H1 (cell line): Measurements from ENCODE around the gene CST4. TPM values are rescaled to one million over a fixed set of nuclear protein-coding genes. Genes with fewer than 3 reads are reported as not detected.

ENCODE experiments used
- CHD7 ChIP-seq: fragments of 300-600 bp; sonication (generic); IDR thresholded peaks from 2 replicates; pipeline ENCODE4 v1.7.1; 2012; ENCODE audit warnings: low read length, moderate library complexity, mild to moderate bottlenecking, inconsistent platforms; ENCODE audit not compliant: insufficient replicate concordance
- GABPA ChIP-seq: IDR thresholded peaks from 2 replicates; pipeline ENCODE4 v1.6.1; 2011; ENCODE audit warnings: mild to moderate bottlenecking, low read length, moderate library complexity, borderline replicate concordance; ENCODE audit not compliant: insufficient read depth
- HDAC6 ChIP-seq: IDR thresholded peaks from one replicate; pipeline ENCODE4 v1.7.1; 2012; ENCODE audit warnings: low read depth, mild to moderate bottlenecking, inconsistent platforms, low read length, moderate library complexity
- NANOG ChIP-seq: IDR thresholded peaks from 2 replicates; pipeline ENCODE4 v1.6.1; 2011; ENCODE audit warnings: low read length, low read depth, mild to moderate bottlenecking, inconsistent platforms; ENCODE audit not compliant: insufficient read depth, poor library complexity, severe bottlenecking
- PHF8 ChIP-seq: fragments of 200-600 bp; sonication (generic); conservative IDR thresholded peaks from 2 replicates; pipeline ENCODE4 v1.7.1; 2012; ENCODE audit warnings: low read depth, mild to moderate bottlenecking, inconsistent platforms, low read length, moderate library complexity
- SUZ12 ChIP-seq: fragments of 200-600 bp; sonication (generic); IDR thresholded peaks from 2 replicates; pipeline ENCODE4 v1.6.1; 2012; ENCODE audit warnings: mild to moderate bottlenecking, inconsistent platforms, low read length, moderate library complexity, mixed read lengths
- polyA plus RNA-seq, 7 experiments: library from polyadenylated mRNA; depleted of rRNA in 3 of 7; stranded (reverse) in 5 of 7; unstranded in 2 of 7; fragments of >200 nt in 5 of 7; fragments of 200-250 nt in 2 of 7; gene quantifications; 1 replicate in 5 of 7; 2 replicates in 1 of 7; 4 replicates in 1 of 7; pipeline versions ENCODE4 v1.2.1 to v1.2.3, GENCODE V29; 2011 to 2013; ENCODE audit warnings: missing spikeins in 2 of 7, mixed read lengths in 2 of 7
- total RNA-seq: library from RNA; stranded (reverse); fragmentation: NEBNext Ultra II Directional; extraction: Animal tissue kit (Norgen Biotek cat#: 25700); gene quantifications from 2 replicates; pipeline ENCODE4 v1.2.1, GENCODE V29; 2021

Gene CST4
- total and polyA plus RNA-seq, 2 of the 8 experiments (the other 6 are each of a cell fraction or from before 2014, with no cell fraction given) = not detected

- TF ChIP-seq CHD7 (no peak), PHF8 (no peak), NANOG (no peak), SUZ12 (no peak), HDAC6 (no peak), GABPA (no peak)
Observed at GRCh38 chr20:23690581-23690980, 1.7 kb upstream of the CST4 start (continued).
